GM21381 (cell line): ENCODE results near the gene C1orf21.
"Not testable (repeated sequence)": the region's sequence is repeated elsewhere in the genome, so short reads cannot be mapped to it uniquely, and the experiment has no call there.

Experiments used
- ATAC-seq: cut with Tn5 transposase; IDR thresholded peaks from one replicate; pipeline ENCODE4 v1.9.1; 2021; ENCODE audit warnings: mild to moderate bottlenecking, moderate library complexity; ENCODE audit not compliant: unreplicated experiment

C1orf21 gene

DNA sequence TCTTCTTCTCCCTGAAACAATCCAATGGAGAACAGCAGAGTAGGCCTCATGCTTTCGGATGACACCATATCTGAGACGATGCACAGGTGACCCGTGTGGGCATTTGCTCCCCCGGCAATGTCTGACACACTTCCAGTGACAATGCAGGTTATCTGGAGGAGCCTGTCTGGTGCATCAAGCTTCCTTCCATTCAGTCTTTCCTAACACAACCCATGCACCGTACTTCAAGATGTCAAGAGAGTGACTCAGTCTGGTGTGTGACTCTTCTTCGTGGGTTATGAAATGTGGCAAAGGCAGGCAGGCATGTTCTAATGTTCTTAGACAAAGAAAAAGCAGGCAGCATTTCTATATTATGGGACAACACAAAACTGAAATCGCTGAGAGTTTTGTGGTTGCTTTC lies 208.8 kb downstream of the C1orf21 start:
- no peak for ATAC-seq

DNA sequence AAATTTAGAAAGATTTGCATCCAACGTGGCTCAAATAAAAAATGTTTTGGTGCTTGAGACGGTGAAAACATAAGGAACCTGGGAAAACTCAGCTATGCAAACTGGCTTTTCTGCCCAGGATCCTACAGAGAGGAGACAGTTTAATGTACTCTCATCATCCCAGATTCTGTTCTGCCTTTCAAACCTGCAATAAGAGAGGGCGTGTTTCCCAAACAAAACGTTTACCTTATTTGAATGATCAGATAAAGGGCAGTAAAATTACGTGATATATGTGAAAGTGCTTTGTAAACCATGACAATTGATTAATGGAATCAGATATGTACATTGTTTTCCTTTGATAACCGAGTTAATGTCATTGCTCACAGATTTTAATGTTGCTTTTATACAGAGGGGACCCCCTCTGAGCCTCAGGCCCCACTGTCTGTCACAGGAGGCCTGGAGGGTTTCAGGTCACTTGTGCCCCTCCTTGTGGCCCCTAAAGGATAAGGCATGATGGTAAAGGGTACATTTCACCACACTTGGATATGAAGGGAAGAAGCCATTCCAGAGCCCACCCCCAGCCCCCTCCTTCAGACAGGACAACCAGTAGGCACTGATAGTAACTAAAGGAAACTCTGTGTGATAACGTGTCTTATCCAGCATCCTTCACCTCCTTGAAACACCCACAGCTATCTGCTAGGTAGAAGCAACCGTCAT lies 210.3 kb downstream of the C1orf21 start:
- ATAC-seq, result no peak

- no peak for ATAC-seq
Observed at GRCh38 chr1:184597650-184598357, 211.0 kb downstream of the C1orf21 start.

DNA sequence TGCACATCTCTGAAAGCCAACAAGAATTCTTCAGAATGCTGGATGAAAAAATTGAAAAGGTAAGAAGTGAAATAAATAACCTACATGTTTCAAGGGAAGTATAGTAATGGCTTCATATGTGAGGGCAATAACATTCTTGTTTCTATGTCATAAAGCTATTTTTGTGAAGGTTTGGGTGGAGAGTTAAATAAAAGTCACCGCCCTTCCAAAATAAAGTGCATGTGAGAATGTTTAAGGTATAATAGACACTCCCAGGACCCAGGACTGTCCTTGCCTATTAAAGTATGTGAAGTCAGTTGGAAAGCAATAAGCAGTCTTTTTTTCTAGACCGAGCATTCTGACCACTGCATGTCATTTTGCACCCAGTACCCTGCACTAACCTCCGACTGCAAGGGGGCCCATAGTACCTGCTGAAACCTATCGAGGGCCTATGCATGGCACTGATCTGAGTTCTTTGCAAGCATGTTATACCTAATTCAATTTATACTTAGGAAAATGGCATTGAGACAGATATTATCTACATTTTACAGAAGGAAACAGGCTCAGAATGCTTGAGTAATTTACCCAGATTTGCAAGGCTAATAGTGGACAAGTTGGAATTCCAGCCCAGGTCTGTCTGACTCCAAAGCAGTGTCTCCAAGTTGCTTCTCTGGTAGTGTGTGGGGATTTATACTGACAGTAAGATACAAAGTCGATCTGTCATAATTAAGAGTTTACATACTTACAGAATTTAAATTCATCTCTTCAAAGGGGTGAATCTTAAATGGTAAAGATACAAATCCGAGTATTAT lies 211.8 kb downstream of the C1orf21 start:
- ATAC-seq, result no peak

GRCh38 chr1:184604152-184604900 lies 217.5 kb downstream of the C1orf21 start:
- no peak for ATAC-seq

DNA sequence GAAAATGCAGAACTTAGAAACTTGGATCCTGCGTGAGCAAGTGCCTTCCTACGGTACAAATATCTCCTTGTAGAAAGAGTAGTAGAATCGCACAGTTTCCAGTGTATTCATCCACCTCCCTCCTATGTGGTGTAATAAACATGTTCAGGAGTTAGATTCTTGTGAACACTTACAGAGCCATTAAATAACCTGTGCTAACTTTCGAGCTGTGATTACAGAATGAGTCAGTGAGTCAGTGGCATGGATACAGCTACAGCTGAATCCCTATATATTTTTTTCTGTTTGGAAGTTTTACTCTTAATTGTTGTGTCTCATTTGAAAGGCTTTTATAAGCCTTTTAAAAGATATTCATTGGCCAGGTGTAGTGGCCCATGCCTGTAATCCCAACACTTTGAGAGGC lies 219.1 kb downstream of the C1orf21 start:
- no peak for ATAC-seq

- no peak for ATAC-seq
Observed at GRCh38 chr1:184606786-184607185, 220.0 kb downstream of the C1orf21 start.

DNA sequence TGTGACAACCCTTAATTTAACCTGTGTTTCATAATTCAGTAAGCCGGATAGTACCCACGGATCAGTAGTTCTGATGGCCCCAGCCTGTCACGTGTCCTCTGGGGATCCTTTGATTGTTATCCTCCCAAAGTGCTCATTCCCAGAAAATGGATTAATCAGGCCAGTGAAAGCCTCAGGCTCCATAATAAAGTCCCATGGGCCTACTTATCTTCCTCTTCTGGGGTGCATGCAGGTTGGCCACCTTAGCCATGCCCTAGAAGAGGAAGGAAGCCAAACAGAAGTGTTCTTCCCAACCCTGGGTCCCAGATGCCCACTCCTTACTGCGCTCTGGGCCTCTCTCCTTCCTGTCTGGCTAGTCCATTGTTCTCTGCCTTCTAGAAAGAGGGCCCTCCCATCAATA lies 221.8 kb downstream of the C1orf21 start:
- ATAC-seq, result no peak

GRCh38 chr1:184608990-184609389 lies 222.2 kb downstream of the C1orf21 start:
- no peak for ATAC-seq

GRCh38 chr1:184610876-184611595 lies 224.2 kb downstream of the C1orf21 start:
- ATAC-seq, result no peak

DNA sequence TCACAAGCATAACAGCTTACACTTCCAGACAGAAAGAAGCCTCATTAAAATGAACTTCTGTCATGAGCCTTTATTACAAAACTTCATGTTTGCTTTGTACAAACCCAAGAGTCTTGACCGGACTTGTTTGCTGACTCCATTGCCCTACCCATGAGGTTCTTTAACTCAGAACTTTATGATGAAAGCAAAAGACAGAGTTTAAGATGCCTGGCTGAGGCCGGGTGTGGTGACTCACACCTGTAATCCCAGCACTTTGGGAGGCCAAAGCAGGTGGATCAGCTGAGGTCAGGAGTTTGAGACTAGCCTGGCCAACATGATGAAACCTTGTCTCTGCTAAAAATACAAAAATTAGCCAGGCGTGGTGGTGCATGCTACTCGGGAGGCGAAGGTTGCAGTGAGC lies 225.4 kb downstream of the C1orf21 start:
- ATAC-seq, result not testable (repeated sequence)

DNA sequence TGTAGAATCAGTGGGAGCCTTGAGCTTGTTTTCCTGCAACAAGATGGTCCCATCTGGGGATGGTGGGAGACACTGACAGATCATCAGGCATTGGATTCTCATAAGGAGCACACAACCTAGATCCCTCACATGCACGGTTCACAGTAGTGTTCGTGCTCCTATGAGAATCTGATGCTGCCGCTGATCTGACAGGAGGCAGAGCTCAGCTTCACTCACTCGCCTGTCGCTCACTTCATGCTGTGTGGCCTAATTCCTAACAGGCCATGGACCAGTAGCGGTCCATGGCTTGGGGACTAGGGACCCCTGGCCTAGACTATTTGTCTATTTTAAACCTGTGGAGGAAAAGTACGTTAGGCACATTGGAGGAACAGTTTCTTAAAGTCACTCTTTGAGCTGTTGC lies 227.8 kb downstream of the C1orf21 start:
- no peak for ATAC-seq

- no peak for ATAC-seq
Observed at GRCh38 chr1:184615301-184615700, 228.5 kb downstream of the C1orf21 start.

DNA sequence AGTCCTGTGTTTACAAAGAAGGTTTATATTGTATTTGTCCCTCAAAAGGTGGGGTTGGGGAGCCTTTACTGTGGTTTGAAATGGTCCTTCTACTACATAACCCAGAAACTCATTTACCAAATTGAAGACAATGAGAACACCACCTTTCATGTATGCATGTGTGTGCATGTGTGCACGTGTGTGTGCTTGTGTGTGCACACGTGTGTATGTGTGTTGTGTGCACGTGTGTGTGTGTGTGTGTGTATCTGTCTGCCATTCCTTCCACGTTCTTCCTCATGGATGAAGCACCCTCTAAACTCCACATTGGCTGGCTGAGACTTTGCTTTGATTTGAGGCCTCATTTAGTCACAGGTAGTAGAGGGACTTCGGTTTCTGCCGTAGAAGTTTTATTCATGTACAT lies 229.7 kb downstream of the C1orf21 start:
- no peak for ATAC-seq

GRCh38 chr1:184617433-184618029 lies 230.7 kb downstream of the C1orf21 start:
- no peak for ATAC-seq

DNA sequence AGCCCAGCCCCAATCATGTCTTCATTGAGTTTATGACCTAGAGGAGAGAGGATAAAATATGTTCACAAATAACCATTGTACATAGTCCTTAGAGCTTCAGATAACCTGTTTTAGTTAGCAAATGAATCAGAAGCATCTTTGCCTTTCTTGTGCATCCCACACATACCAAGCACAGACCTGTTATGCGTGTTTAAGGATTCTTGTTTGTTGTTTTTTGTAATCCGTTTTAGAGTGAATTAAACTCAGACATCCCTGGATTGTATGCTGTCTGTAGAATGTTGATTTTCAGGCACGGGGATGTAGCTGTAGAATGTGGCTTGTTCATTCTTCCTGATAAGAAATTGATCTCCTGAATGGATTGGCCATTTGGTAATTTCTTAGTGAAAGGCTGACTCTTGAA lies 232.0 kb downstream of the C1orf21 start:
- no peak for ATAC-seq

- no peak for ATAC-seq
Observed at GRCh38 chr1:184620469-184620868, 233.6 kb downstream of the C1orf21 start.

GRCh38 chr1:184621260-184621659 lies 234.4 kb downstream of the C1orf21 start:
- ATAC-seq, result no peak

GRCh38 chr1:184622136-184622823 lies 235.5 kb downstream of the C1orf21 start:
- ATAC-seq, result no peak
